ENCODE measurements around the gene CKMT1A. TPM values are rescaled to one million over a fixed set of nuclear protein-coding genes. Genes with fewer than 3 reads are reported as not detected.

The CKMT1A gene
- total RNA-seq, 1 experiment from 2014 or later, result not detected

GRCh38 chr15:43748376-43748775 is 54.7 kb downstream of the CKMT1A start:
- no peak for DNase-seq (ENCODE audit: low spot score)

Other genes starting within 250 kb of the CKMT1A start
- gene TP53BP1, start 200.7 kb upstream of the CKMT1A start, total RNA-seq (2014; rRNA removed; shearing (Covaris generic)), result 42.3 and 43.7 TPM in 2 replicates
- gene MAP1A, start 176.3 kb upstream of the CKMT1A start, total RNA-seq (2014; rRNA removed; shearing (Covaris generic)), result 45.0 and 53.1 TPM in 2 replicates
- 5.5 and 11.8 TPM in 2 replicates for gene PPIP5K1, start 103.7 kb upstream of the CKMT1A start, total RNA-seq (2014; rRNA removed; shearing (Covaris generic))
- not detected in 2 replicates for gene CKMT1B, start 99.8 kb upstream of the CKMT1A start, total RNA-seq (2014; rRNA removed; shearing (Covaris generic))
- not detected in 2 replicates for gene STRC, start 75.1 kb upstream of the CKMT1A start, total RNA-seq (2014; rRNA removed; shearing (Covaris generic))
- gene CATSPER2, start 45.0 kb upstream of the CKMT1A start, total RNA-seq (2014; rRNA removed; shearing (Covaris generic)), result 0.47 and 0.60 TPM in 2 replicates
- 187 and 217 TPM in 2 replicates for gene PDIA3, start 52.6 kb downstream of the CKMT1A start, total RNA-seq (2014; rRNA removed; shearing (Covaris generic))
- 3.6 and 6.1 TPM in 2 replicates for gene ELL3, start 83.1 kb downstream of the CKMT1A start, total RNA-seq (2014; rRNA removed; shearing (Covaris generic))
- gene SERF2, start 98.5 kb downstream of the CKMT1A start, total RNA-seq (2014; rRNA removed; shearing (Covaris generic)), result 361 and 697 TPM in 2 replicates
- not detected in 2 replicates for gene SERINC4, start 106.4 kb downstream of the CKMT1A start, total RNA-seq (2014; rRNA removed; shearing (Covaris generic))
- 11.4 and 24.3 TPM in 2 replicates for gene HYPK, start 106.7 kb downstream of the CKMT1A start, total RNA-seq (2014; rRNA removed; shearing (Covaris generic))
- 34.3 and 34.5 TPM in 2 replicates for gene MFAP1, start 130.8 kb downstream of the CKMT1A start, total RNA-seq (2014; rRNA removed; shearing (Covaris generic))
- 36.0 and 51.1 TPM in 2 replicates for gene WDR76, start 133.1 kb downstream of the CKMT1A start, total RNA-seq (2014; rRNA removed; shearing (Covaris generic))

Data from A172 (cell line).